ENCODE data around the gene RNF212.

- TF ChIP-seq, protein P1, sequence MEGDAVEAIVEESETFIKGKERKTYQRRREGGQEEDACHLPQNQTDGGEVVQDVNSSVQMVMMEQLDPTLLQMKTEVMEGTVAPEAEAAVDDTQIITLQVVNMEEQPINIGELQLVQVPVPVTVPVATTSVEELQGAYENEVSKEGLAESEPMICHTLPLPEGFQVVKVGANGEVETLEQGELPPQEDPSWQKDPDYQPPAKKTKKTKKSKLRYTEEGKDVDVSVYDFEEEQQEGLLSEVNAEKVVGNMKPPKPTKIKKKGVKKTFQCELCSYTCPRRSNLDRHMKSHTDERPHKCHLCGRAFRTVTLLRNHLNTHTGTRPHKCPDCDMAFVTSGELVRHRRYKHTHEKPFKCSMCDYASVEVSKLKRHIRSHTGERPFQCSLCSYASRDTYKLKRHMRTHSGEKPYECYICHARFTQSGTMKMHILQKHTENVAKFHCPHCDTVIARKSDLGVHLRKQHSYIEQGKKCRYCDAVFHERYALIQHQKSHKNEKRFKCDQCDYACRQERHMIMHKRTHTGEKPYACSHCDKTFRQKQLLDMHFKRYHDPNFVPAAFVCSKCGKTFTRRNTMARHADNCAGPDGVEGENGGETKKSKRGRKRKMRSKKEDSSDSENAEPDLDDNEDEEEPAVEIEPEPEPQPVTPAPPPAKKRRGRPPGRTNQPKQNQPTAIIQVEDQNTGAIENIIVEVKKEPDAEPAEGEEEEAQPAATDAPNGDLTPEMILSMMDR (IDR thresholded peaks at IDR 0.05), result no peak
- no peak for TF ChIP-seq POLR2AphosphoS5 (IDR thresholded peaks at IDR 0.05)
- TF ChIP-seq POLR2A (IDR thresholded peaks at IDR 0.05), result no peak
Observed at GRCh38 chr4:1075225-1075624, 38.1 kb downstream of the RNF212 start.
